ENCODE data around the gene SPRED2.
A peak's percentile ranks its signal among the peaks of the same experiment; 100 is the strongest.
"Not testable (repeated sequence)": the region's sequence is repeated elsewhere in the genome, so short reads cannot be mapped to it uniquely, and the experiment has no call there.

Gene SPRED2

DNA sequence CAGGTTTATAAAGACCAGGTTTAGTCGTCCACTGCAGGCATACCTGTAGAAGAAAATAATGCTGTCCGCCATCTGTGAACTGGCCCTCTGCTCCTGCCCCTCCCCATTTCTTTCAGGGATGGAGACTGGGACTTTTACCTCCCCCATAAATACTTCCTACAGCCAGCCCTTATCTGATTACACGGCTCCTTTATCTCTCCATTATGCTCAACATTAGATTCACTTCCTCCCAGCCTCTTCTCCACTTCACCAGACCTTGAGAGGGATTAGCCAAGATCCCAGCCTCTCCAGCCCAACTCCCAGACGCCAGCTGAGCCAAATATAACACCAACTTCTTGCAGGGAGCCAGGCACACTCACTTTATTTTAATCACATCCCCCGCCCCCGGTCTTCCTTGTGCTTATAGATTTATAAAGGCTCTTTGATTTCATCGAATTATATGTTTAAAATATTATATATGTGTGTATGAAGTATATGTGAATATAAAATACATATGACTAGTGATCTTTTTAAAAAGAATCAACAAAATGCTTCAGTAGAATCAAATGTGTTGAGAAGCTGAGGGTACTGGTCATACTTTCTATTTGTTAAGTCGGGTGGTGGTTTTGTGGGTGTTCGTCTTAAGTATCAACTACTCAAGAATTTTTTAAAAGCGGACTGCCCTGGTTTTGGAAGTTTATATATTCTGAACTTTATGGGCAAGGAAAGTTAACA, 81.0 kb downstream of the SPRED2 start:
- no peak overlapping the region for H3K27ac ChIP-seq
- no peak for DNase-seq (ENCODE audit: low read depth, low spot score)

DNA sequence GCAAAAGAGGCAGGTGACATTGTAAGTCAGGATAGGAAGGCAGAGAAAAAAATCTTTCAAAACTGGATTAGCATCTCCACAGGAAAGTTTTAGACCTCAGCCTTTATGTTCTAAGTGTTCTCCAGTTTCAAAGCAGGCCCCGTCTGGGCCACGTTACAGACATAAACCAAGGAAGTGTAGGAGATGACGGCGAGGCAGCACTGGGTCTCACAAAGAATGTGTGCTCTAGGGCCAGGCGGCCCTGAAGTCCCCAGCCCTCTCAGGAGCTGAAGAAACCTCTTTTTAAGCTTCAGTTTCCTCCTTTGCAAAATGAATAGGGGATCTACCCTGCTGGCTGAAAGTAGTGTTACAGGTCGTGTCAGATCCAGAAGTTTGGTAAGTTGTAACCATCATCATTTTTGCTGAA, 81.7 kb downstream of the SPRED2 start:
- H3K27ac ChIP-seq: no peak overlapping the region
- no peak for DNase-seq (ENCODE audit: low read depth, low spot score)

DNA sequence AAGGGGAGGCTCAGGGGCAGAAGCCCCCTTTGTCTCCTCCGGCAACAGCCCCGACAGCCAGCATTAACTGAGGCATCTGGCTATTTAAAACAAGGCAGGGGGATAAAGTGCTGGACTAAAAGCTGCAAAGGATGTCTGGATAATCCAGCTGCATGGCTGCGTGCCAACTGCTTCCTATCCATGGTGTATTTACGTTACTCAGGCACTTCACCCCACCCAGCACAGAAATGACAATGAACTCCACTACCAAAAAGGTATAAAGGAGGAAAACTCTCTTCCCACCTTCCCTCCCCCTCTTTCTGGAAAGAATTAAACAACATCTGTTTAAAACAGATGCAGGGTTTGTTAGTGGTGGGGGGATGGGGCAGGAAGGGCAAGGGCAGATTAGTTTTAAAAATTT, 82.5 kb downstream of the SPRED2 start:
- DNase-seq (ENCODE audit: low read depth, low spot score): no peak
- H3K27ac ChIP-seq: no peak overlapping the region

DNA sequence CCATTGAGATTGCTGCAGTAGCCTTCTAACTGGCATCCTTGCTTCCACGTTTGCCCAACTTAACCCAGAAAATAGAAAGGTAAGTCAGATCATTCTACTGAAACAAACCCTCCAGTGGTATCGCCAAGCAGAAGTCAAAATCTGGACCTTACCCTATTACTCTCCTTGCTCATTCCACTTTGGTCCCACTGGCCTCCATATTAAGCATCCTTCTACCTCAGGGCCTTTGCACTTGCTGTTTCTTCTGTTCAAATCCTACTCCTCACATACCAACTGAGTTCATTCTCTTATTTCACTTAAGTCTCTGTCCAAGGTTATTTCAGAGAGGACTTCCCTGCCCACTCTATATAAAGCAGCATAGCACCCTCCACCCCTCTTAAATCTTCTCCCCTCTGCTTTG, 84.5 kb downstream of the SPRED2 start:
- no peak overlapping the region for H3K27ac ChIP-seq
- DNase-seq (ENCODE audit: low read depth, low spot score): no peak

DNA sequence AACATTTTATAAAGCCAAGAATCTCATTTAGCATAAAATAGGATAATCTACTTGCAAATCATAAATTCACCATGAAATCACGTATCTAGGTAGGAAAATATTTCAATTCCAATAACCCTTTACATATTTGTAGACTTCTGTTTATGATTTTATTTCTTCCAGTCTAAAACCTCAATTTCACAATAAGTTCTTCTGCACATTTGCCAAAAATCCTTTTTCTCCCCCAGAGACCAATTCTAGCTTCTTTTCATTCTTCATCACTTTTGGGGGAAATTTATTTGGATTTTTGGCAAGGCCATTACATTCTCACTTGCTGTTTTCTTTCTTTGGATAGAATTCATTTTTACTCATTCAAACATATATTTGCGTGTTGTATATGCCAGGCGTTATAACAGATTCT, 86.8 kb downstream of the SPRED2 start:
- H3K27ac ChIP-seq: no peak overlapping the region
- no peak for DNase-seq (ENCODE audit: low read depth, low spot score)

DNA sequence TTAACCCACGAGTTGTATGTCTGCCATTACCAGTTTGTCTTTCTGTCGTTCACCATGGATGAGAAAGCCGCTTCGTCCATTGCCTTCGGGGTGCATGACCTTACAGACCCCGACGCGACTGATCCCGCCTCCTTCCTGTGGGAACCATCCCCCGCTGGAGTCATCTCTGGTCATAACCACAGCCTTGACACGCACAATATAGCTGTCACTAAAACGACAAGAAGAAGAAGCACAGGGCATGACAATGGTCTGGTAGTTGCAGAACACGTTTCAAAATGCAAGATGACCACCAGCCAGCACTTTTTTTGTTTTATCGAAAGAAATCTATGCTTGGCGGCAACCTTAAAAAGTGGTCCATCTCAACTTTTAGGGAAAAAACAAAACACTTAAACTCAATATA, 87.7 kb downstream of the SPRED2 start:
- no peak for DNase-seq (ENCODE audit: low read depth, low spot score)
- no peak overlapping the region for H3K27ac ChIP-seq

DNA sequence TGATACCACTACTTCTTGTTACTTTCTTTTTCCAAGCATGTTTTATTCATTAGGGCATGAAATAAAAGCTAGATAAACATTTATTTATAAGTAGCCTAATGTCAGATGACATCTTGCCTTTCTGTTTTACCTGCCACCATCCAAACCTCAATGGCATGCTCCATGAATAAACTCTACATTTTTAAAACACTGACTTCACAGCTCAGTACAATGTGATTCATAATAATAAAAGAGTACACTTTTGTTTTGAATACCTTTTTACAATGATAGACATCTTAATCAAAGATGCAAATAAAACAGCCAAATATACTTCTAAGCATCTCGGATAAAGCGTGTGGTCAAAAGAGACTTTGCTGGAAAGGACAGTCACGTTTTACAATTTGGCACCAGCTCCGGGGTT, 88.2 kb downstream of the SPRED2 start:
- no peak overlapping the region for H3K27ac ChIP-seq
- DNase-seq (ENCODE audit: low read depth, low spot score): no peak

DNA sequence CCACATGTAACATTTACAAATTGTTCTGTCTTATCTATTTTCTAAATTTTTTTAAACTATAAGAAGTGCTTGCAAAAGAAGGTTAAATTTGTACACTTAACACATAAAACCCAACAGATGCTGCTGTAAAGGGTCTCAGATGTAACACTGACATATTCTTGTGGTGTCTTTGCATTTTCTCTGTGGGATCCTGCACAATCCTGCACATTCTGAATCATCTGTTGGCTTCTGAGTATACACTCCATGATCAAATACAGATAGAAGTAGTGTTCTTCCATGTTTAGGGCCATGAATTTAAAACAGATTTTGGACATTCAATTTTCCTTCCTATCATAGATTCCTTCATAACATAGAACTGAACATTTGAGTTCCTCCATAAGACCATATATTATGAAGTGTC, 89.0 kb downstream of the SPRED2 start:
- no peak overlapping the region for H3K27ac ChIP-seq
- no peak for DNase-seq (ENCODE audit: low read depth, low spot score)

DNA sequence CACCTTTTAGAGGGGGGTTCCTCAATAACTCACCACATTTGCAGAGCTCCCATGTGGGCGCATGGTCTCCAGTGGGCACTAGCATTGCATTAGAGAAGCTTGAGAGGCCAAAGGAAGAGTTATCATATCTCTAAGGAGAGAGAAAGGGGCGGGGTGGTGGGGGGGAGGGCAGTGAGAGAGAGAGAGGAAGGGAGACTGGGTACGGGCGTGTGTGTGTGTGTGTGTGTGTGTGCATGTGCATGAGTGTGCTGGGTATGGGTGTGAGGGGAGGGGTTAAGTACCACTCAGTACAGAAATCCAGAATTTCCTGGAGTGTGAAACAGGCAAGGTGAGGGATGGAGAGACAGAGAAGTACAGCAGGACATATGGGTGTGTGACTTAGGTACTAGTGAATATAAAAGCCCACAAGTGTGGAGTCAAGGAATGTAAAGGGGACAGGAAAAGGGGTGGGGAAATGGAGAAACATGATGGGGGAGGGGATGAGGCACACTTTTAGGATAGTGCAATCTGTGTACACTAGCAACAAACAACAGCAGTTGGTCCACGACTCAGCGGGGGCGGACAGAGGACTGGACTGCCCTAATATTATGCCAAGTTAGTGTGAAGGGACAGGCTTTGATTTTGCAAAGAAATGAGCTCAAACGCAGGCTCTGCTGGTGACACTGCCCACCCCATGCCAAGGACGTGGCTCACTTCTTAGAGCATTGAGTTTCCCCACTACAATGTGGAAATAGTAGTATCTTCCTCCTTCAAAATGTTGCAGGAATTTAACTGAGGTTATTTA, 91.3 kb downstream of the SPRED2 start:
- DNase-seq (ENCODE audit: low read depth, low spot score): no peak
- no peak overlapping the region for H3K27ac ChIP-seq

DNA sequence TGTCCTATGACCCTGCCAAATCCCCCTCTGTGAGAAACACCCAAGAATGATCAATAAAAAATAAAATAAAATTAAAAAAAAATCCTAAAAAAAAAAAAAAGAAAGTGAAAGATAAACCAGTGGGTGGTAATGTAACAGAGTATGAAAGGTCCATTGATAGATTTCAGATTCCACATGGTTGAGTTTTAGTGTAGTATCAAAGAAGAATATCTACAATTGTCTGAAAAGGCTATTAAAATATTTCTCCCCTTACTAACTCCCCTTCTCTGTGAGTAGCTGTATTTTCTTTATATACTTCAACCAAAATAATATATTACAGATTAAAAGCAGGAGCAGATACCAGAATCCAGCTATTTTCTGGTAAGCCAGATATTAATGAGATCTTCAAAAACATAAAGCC, 92.8 kb downstream of the SPRED2 start:
- H3K27ac ChIP-seq: no peak overlapping the region
- DNase-seq (ENCODE audit: low read depth, low spot score): no peak

DNA sequence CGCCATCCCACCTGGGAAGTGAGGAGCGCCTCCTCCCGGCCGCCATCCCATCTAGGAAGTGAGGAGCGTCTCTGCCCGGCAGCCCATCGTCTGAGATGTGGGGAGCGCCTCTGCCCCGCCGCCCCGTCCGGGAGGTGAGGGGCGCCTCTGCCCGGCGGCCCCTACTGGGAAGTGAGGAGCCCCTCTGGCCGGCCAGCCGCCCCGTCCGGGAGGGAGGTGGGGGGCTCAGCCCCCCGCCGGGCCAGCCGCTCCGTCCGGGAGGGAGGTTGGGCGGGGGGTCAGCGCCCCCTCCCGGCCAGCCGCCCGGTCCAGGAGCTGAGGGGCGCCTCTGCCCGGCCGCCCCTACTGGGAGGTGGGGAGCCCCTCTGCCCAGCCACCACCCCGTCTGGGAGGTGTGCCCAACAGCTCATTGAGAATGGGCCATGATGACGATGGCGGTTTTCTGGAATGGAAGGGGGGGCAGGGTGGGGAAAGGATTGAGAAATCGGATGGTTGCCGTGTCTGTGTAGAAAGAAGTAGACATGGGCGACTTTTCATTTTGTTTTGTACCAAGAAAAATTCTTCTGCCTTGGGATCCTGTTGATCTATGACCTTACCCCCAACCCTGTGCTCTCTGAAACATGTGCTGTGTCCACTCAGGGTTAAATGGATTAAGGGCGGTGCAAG, 93.4 kb downstream of the SPRED2 start:
- not testable (repeated sequence) for DNase-seq (ENCODE audit: low read depth, low spot score); H3K27ac ChIP-seq

DNA sequence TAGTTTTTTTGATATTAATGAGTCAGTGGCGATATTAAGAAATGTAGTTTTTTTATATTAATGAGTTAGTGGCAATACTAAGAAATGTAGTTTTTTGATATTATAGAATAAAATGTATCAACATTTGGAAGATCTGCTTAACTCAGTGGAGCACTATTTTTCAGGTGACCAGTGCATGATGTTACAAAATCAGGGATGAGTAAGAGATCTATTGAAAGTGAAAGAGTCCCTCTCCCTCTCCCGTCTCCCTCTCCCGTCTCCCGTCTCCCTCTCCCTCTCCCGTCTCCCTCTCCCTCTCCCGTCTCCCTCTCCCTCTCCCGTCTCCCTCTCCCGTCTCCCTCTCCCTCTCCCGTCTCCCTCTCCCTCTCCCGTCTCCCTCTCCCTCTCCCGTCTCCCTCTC, 94.5 kb downstream of the SPRED2 start:
- DNase-seq (ENCODE audit: low read depth, low spot score); H3K27ac ChIP-seq: not testable (repeated sequence)

DNA sequence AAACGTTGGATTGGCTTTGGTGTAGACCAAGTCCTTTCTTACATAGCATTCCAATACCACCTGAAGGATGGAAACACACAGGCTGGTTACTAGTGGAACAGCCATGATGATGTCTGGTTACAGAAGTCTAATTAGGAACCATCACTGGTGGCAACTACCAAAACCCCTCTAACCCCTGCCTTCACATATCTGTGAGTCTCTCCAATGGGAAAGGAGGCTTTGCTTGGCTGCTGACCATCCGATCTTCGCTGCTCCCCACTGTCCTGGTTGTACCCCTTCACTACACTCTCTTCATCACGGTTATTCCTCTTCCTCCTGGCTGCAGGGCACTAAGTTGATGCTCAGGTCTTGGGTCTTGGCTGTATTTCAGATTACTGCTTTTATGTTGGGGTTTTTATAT, 97.7 kb downstream of the SPRED2 start:
- no peak for DNase-seq (ENCODE audit: low read depth, low spot score)
- H3K27ac ChIP-seq: no peak overlapping the region

DNA sequence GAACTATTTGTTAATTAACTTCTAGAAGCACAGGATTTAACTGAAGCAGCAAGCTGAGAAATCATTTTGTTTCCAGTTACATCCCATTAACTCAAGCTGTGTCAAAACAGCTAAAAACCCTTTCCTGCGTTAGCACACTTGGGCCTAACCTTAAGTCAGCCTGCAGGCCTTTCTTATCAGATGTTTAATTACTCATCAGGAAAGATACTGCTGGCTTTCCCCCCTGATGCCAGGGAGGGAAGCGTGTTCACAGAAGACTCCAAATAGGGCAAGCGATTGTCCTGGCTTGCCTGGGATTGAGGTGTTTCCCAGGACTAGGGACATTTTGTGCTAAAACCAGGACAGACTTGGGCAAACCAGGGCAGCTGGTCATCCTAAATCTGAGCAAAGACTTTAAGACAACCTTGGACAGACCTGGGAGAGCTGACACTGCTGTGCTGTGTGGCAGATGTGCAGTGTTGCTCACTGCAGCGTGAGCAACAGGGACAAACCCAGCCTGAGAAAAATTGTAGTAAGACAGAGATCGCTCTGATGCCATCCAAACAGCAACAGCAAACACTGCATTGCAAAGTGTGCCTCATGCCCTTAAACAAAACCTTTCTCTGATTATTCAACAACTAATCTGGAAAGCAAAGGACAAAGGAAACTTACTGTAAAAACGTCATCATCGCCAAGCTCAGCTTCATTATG, 100.9 kb downstream of the SPRED2 start:
- no peak for DNase-seq (ENCODE audit: low read depth, low spot score)
- H3K27ac ChIP-seq: no peak overlapping the region

DNA sequence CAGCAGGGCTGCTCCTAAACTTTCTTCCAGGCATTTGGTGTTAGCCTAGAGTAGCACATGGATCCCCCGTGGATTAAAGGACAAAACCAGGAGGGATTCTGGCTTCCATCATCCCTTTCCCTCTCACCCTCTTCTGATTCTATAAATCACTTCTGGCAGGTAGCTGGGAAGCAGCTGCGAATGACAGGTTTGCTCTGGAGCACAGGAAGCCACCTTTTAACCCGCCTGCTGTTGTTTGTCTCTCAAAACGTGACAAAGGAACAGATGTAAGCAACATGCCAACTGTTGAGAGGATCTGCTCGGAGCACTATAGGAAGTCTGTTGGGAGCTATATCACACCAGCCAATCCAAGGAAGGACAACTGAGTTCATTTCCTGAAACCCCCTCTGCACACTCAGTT, 102.9 kb downstream of the SPRED2 start:
- H3K27ac ChIP-seq: no peak overlapping the region
- DNase-seq (ENCODE audit: low read depth, low spot score): no peak

DNA sequence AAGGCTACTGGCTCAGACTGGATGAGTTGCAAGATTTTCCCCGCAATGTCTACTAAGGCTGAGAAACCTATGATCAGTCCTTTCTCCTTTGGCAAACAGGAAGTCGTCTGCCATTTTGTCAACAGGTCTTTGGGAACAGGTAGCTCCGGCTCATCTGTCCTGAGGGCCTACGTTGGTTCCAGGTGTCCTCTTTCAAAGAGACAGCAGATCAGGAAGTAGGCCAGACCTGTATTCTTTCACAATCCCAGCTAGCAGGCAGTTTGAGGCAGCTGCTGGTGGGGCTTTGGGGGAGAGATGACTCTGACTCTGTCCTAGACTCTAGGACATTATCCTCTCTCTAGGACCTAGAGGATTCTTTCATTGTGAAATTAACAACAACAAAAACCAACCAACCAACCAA, 106.1 kb downstream of the SPRED2 start:
- H3K27ac ChIP-seq: peak overlapping the region; percentile 0
- DNase-seq (ENCODE audit: low read depth, low spot score): no peak

DNA sequence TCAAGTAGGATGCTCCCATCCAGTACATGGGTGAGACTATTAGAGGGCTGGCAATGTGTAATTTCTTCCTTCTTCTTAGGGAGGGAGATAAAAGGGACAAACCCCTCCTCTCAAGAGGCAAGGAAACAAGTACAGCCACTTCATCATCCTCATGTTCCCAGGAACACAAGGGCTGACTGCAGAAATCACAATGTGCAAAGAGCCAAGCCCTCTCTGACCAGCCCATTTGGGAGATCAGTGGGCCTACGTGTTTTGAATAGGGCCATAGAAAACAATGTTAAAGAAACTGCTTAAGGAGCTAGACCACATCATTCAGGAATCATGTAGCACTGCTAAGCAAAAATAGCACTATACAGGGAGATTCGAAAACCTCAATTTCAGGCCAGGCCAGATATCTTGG, 107.3 kb downstream of the SPRED2 start:
- no peak overlapping the region for H3K27ac ChIP-seq
- DNase-seq (ENCODE audit: low read depth, low spot score): no peak

DNA sequence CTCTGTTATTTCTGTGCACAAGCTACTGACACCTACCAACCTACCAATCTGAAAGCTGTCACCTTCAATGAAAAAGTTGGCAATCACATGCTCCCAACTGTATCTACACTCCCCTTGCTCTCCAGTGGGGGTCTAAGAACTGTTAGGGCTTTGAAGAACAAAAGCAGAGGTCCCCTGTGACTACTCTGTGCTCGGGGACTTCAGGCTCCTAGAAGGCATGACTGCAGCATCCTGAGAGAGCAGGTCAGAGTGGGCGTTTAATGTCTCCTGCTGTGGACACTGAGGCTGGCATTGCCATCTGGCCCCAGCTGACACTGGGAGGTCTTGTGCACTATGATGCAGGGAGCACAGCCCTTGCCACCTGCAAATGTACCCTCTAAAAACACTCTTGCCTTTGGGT, 111.5 kb downstream of the SPRED2 start:
- H3K27ac ChIP-seq: peak overlapping the region; percentile 99
- no peak for DNase-seq (ENCODE audit: low read depth, low spot score)

DNA sequence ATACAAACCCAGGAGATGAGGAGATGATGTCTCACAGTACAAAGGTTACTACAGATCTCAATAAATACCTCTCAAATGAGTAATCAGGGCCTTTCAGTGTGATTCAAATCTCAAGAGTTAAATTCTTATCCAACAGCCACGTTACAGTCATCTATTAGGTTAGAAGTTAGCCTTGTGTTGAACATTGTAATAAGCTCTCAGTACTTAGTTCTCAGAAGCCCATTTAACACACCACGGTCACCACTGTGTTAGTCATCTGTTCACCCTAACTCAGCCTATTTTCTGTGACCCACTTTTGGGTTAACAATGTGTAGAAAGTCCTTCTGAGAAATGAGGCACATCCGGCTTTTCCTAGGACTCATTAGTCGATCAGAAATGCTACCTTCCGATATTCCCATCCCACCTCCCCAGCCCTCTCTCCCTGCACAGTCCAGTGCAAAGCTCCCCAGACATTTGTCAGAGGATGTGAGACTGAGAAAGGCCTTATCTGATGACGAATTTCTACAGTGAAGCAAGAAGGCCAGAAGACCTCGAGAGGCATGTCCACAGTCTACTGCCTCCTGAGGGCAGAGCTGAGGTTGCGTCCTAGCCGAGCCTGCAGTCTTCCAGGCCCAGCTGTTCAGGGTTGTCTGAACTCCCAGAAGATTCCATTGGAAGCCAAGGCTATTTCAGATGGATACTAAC, 112.2 kb downstream of the SPRED2 start:
- H3K27ac ChIP-seq: peak overlapping the region; percentile 99
- peak; percentile 85 for DNase-seq (ENCODE audit: low read depth, low spot score)

DNA sequence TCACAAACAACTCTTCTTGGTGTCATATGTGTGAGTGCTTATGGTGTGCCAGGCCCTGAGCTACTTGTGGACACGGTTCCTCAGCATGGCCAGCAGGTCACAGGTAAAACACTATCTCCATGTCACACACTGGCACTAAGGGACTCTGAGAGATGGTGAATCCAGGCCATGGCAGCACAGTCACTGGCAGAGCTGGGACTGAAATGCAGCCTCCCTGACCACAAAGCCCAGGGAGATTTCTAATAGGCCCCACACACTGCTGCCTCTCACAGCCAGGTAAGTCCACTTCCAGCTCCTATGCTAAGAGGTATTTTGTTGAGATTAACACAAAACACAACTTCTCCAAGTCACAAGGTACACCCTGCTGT, 112.7 kb downstream of the SPRED2 start:
- peak overlapping the region; percentile 99 for H3K27ac ChIP-seq
- DNase-seq (ENCODE audit: low read depth, low spot score): no peak
